ENCODE data around the gene TENT4B.

- TF ChIP-seq, protein P1, sequence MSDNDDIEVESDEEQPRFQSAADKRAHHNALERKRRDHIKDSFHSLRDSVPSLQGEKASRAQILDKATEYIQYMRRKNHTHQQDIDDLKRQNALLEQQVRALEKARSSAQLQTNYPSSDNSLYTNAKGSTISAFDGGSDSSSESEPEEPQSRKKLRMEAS (IDR thresholded peaks at IDR 0.05) = no peak
- TF ChIP-seq RAD21 (IDR thresholded peaks at IDR 0.05; ENCODE audit: low read depth) = no peak
- TF ChIP-seq NFIC (IDR thresholded peaks at IDR 0.05) = no peak
- no peak for TF ChIP-seq TCF12 (IDR thresholded peaks at IDR 0.05; ENCODE audit: low read depth)
- TF ChIP-seq YY1 (IDR thresholded peaks at IDR 0.05; ENCODE audit: low read depth) = no peak
- TF ChIP-seq EP300 (IDR thresholded peaks at IDR 0.05; ENCODE audit: borderline replicate concordance) = no peak
- no peak for TF ChIP-seq CEBPB (IDR thresholded peaks at IDR 0.05)
- TF ChIP-seq CREB1 (IDR thresholded peaks at IDR 0.05; ENCODE audit: low read depth) = no peak
These were observed 13.5 kb upstream of the TENT4B start for GRCh38 chr16:50139580-50139979.
